GM12873 (cell line): ENCODE results near the gene STAP1.

Experiments
- TF ChIP-seq, protein P1 (sequence below): IDR thresholded peaks from 2 replicates; pipeline ENCODE4 v1.5.1; 2012; ENCODE audit warnings: low read depth, mild to moderate bottlenecking, moderate library complexity, low read length, control low read depth; ENCODE audit not compliant: insufficient read depth; ENCODE audit errors: missing control alignments

STAP1 gene

DNA sequence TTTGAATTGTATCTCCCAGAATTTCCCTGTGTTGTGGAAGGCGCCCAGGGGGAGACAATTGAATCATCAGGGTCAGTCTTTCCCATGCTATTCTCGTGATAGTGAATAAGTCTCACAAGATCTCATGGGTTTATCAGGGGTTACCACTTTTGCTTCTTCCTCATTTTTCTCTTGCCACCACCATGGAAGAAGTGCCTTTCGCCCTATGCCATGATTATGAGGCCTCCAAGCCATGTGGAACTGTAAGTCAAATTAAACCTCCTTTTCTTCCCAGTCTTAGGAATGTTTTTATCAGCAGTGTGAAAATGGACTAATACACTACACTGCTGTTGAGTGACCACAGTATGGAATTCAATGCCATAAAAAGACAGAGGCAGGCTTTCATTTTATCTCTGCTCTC is 25.4 kb upstream of the STAP1 start:
- TF ChIP-seq, protein P1, sequence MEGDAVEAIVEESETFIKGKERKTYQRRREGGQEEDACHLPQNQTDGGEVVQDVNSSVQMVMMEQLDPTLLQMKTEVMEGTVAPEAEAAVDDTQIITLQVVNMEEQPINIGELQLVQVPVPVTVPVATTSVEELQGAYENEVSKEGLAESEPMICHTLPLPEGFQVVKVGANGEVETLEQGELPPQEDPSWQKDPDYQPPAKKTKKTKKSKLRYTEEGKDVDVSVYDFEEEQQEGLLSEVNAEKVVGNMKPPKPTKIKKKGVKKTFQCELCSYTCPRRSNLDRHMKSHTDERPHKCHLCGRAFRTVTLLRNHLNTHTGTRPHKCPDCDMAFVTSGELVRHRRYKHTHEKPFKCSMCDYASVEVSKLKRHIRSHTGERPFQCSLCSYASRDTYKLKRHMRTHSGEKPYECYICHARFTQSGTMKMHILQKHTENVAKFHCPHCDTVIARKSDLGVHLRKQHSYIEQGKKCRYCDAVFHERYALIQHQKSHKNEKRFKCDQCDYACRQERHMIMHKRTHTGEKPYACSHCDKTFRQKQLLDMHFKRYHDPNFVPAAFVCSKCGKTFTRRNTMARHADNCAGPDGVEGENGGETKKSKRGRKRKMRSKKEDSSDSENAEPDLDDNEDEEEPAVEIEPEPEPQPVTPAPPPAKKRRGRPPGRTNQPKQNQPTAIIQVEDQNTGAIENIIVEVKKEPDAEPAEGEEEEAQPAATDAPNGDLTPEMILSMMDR: no peak

DNA sequence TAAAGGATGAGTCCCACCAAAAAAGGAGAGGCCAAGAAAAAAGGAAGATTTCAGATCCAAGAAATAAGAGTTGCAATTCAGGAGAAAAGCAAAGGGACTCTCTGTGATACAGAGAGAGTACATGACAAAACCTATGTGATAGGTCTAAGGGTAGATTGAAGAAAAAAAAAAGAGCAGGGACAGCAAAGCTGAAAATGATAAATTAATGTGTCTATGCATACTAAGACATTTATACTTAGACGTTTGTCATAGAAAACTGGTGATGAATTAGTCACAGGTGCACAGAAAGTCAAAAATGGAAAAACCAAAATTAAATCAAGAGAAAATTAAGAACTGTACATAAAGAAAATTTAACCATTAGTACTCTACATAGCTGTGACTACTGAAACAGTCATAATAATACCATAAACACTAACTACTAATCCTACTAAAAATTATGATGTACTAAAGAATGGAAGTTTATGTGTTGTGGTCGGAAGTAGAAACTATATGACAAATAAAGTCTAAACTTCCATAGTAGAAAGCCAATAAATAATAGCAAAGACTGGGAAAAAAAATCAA is 23.2 kb upstream of the STAP1 start:
- TF ChIP-seq, protein P1: no peak

DNA sequence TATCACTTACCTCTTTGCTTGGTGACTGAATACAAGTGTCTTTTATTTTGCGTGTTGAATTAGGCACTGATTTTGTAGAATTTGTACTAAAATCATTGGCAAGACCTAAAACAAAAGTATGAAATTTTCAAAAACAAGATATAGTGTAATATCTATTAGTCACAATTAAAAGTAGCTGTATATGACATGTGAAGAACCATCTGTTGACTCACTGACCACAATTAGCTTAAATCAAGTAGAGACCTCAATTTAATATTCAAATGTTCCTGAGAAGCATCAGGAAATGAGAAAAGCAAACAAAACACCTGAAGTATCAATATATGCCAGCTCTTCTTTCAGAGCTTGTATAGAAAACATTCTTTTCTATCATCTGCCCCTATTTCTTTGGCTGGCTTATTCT is 18.7 kb upstream of the STAP1 start:
- TF ChIP-seq, protein P1: no peak

DNA sequence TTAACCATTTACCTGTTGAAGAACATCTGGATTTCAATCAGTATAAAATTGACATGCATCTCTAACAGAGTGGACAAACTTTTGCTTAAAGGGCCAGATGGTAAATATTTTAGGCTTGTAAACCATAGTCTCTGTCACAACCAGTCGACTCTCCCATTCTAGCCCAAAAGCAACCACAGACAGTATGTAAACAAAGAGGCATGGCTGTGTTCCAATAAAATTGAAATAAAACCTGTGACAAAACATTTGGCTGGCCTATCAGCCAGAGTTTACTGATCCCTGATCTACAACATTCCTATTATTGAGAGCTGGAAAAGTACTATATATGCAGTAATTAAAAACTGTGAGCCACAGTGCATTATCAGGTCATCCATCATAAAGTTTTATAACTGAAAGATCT is 16.5 kb upstream of the STAP1 start:
- TF ChIP-seq, protein P1: no peak

DNA sequence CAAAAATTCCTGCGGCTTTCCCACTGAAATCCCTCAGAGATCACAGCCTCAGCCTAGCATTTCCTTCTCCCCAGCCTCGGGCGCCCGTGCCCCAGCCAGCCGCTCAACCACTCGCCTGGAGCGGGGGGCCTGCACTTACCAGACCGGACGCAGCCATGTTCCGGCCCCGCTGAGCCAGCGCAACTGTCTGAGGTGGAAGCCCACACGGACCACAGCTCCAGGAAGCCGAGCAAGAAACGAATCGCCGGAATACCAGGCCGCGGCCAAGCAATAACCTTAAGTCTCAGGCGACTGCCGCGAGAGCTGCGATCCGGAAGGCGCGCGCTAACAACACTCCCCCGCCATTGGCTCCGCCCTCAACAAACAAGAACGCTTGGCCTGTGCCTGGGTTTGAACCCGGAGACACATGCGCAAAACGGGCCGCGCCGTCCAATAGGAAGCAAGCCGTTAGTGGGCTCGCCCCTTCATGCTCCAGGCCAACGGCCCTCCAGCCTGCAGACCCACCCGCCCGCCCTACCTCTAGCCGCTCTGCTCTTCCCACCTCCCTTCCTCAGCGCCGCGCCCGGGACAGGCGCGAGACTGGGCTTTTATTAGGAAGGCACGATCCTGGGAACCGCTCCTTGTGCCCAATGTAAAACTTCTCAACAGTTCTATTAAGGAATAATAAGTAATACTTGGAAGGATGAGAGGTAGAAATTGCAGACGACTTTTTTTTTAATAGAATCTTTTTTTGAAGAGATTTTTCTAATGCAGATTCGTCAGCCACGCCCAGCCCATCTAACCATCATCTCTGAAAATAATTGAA is 13.1 kb upstream of the STAP1 start, which contains the start of gene CENPC:
Gene CENPC (minus strand): TSS at position 305 of the 805 bp plus-strand sequence. CDS start 148 bp downstream, at position 157.
- TF ChIP-seq, protein P1: no peak

DNA sequence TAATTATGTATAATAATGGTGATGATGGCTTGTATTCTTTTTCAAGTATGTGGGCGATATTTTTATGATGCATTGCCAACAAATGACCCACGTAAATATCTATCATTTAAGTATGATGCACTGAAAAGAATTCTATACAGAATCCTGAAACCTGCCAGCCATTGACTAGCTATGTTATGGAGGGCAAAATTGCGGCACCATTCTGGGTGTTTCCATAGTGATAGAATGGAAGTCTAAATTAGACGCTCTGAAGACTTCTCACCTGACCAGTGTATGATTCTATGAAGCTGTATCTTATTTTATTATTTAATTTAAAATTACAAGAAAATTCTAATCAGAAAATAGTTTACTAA is 12.5 kb upstream of the STAP1 start:
- TF ChIP-seq, protein P1: no peak

DNA sequence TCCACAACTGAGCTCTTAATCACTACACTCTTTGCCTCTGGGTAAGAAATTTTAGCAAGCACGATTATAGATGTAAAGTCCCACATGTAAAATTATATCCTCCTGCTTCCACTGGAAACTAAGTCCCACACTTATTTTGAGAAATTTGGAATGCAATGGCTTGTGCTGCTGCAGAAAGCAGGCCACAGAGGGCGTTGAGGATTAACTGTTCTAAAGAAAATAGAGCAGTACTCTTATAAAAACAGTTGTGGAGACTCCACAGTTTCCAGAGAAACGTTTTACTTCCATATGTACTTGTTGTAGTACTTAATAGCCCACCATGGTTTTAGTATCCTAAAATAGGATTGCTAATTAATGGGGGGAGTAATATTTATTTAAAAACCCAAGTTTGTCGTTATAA is 11.6 kb upstream of the STAP1 start:
- TF ChIP-seq, protein P1: no peak
